Measurements from ENCODE around the gene GDPD4.

DNA sequence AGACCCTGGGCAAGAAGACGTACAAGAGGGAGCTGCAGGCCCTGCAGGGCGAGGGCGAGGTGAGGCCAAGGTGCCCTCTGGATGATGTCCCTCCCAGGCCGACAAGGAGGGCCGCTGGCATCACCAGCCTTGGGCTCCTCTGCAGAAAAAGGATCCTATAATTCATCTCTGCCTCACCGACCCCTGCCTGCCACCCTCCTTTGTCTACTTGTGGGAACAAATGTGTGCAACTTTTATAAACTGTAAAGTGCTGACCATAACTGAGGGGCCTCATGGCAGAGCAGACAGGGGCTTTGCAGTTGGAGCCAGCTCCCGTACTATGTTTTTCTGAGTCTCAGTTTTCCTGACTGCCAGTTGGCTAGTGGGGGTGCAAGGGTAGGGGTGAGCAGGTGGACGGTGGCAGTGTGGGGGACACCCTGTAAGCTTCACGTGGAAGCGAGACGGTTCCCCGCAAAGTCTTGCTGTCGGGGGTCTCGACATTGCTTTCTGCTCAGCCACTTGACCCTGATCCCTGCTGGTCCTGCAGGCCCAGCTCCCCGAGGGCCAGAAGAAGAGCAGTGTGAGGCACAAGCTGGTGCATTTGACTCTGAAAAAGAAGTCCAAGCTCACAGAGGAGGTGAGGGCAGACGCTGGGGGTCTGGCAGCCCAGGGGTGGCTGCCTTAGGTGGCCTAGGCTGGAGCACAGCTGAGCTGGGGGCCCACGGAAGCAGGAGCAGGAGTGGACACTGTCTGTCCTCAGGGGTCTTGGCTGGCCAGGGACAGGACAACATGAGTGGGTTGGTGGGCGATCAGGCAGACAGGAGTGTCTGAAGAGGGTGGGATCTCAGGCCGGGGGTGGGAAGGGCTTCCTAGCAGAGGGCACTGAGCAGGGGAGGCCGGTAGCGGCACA, 118.7 kb downstream of the GDPD4 start:
- TF ChIP-seq, protein P1, sequence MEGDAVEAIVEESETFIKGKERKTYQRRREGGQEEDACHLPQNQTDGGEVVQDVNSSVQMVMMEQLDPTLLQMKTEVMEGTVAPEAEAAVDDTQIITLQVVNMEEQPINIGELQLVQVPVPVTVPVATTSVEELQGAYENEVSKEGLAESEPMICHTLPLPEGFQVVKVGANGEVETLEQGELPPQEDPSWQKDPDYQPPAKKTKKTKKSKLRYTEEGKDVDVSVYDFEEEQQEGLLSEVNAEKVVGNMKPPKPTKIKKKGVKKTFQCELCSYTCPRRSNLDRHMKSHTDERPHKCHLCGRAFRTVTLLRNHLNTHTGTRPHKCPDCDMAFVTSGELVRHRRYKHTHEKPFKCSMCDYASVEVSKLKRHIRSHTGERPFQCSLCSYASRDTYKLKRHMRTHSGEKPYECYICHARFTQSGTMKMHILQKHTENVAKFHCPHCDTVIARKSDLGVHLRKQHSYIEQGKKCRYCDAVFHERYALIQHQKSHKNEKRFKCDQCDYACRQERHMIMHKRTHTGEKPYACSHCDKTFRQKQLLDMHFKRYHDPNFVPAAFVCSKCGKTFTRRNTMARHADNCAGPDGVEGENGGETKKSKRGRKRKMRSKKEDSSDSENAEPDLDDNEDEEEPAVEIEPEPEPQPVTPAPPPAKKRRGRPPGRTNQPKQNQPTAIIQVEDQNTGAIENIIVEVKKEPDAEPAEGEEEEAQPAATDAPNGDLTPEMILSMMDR (conservative IDR thresholded peaks at IDR 0.05; ENCODE audit: low read depth, low read length), result no peak
- TF ChIP-seq EZH2 (IDR thresholded peaks at IDR 0.05; ENCODE audit: borderline replicate concordance, low read depth, low read length, poor library complexity, severe bottlenecking), result no peak
